BJ (cell line): ENCODE results near the gene ERP27. TPM values are rescaled to one million over a fixed set of nuclear protein-coding genes. Genes with fewer than 3 reads are reported as not detected.

Source experiments
- CTCF ChIA-PET: fragments of 350-600 bp; formaldehyde crosslinking; extraction: SDS; loops from one replicate; lab custom pipeline; 2021; ENCODE audit warnings: antibody characterized with exemption, inconsistent platforms; lab: Yijun Ruan, JAX
- POLR2A ChIA-PET: fragments of 300-600 bp; sonication (Branson Sonifier 250); formaldehyde crosslinking; extraction: SDS; loops from one replicate; lab custom pipeline; 2021; ENCODE audit warnings: antibody characterized with exemption; lab: Charles Lee
- DNase-seq: peaks from one replicate; pipeline ENCODE4 v3.0.0-alpha.2; 2011; ENCODE audit warnings: low read depth
- H3K27me3 ChIP-seq: 2 replicates; pipeline ENCODE4 v1.6.0; 2011; ENCODE audit warnings: low read length; ENCODE audit not compliant: control insufficient read depth, insufficient read depth
- H3K36me3 ChIP-seq: 2 replicates; pipeline ENCODE4 v1.5.1; 2011; ENCODE audit warnings: low read length; ENCODE audit not compliant: control insufficient read depth, insufficient read depth
- H3K4me3 ChIP-seq: 2 replicates; pipeline ENCODE4 v1.5.1; 2011; ENCODE audit warnings: low read depth, mild to moderate bottlenecking, control low read depth, low read length
- CTCF ChIP-seq: IDR thresholded peaks from 2 replicates; pipeline ENCODE4 v1.5.1; 2011; ENCODE audit warnings: low read depth, mild to moderate bottlenecking, control low read depth, inconsistent platforms, low read length, moderate library complexity; ENCODE audit not compliant: insufficient read depth
- polyA plus RNA-seq: library from polyadenylated mRNA; depleted of rRNA; stranded (reverse); fragments of >200 nt; gene quantifications from 2 replicates; pipeline ENCODE4 v1.2.3, GENCODE V29; 2011

The ERP27 gene
- polyA plus RNA-seq, 1 experiment, result 0.93 TPM

- H3K36me3 ChIP-seq, result no peaks in the 10 kb centered on the region
- no peak overlapping the region for H3K4me3 ChIP-seq
- peaks cover 3% of the 10 kb centered on the region; the same call in 1 of the 2 replicates for H3K27me3 ChIP-seq
- POLR2A ChIA-PET, result no interaction called here
- no peak for DNase-seq
- CTCF ChIA-PET, result interaction anchor here (0.8 to 1.3 kb wide), 2 partner anchors 44 to 142 kb away, joined by 3 to 7 read pairs; no protein-coding TSS in a partner anchor
- no peak for TF ChIP-seq CTCF
These were observed 45.4 kb downstream of the ERP27 start for GRCh38 chr12:14892726-14893505.

GRCh38 chr12:14890701-14891100, 47.6 kb downstream of the ERP27 start:
- Histone ChIP-seq H3K27me3 (peaks cover 3% of the 10 kb centered on the region; the same call in 1 of the 2 replicates), H3K4me3 (no peak overlapping the region), H3K36me3 (no peaks in the 10 kb centered on the region)
- TF ChIP-seq CTCF, result no peak
- no peak for DNase-seq
- ChIA-PET CTCF (interaction anchor here (1.9 kb wide), 1 partner anchor 44 kb away, joined by 9 read pairs; no protein-coding TSS in a partner anchor), POLR2A (no interaction called here)

GRCh38 chr12:14886271-14886670, 52.1 kb downstream of the ERP27 start:
- Histone ChIP-seq H3K4me3 (no peak overlapping the region), H3K27me3 (peaks cover 3% of the 10 kb centered on the region; the same call in 1 of the 2 replicates), H3K36me3 (no peaks in the 10 kb centered on the region)
- ChIA-PET POLR2A (no interaction called here), CTCF (no interaction called here)
- DNase-seq, result no peak
- no peak for TF ChIP-seq CTCF

- ChIA-PET POLR2A (no interaction called here), CTCF (no interaction called here)
- no peak for DNase-seq
- H3K27me3 ChIP-seq, result peaks cover 3% of the 10 kb centered on the region; the same call in 1 of the 2 replicates
- TF ChIP-seq CTCF, result no peak
- H3K4me3 ChIP-seq, result peak within 1 kb of the TSS; percentile 28
- H3K36me3 ChIP-seq, result no peaks in the 10 kb centered on the region
These were observed 52.6 kb downstream of the ERP27 start, which contains the start of gene MGP for GRCh38 chr12:14885718-14886221. Gene MGP, minus strand, starts transcription at chr12:14885854. Its CDS starts 63 bp downstream, at chr12:14885791.

GRCh38 chr12:14884458-14884878, 53.9 kb downstream of the ERP27 start:
- Histone ChIP-seq H3K4me3 (peak overlapping the region; percentile 13; the same call in 1 of the 2 replicates), H3K27me3 (0 out of 2 replicates have a peak, but pooled peaks cover 2% of the 10 kb centered on the region), H3K36me3 (no peaks in the 10 kb centered on the region)
- no peak for TF ChIP-seq CTCF
- peak; percentile 54 for DNase-seq
- CTCF ChIA-PET, result interaction anchor here (1.9 kb wide), 1 partner anchor 11 kb away, joined by 4 read pairs; no protein-coding TSS in a partner anchor
- POLR2A ChIA-PET, result no interaction called here
